ENCODE measurements around the gene LRRC43.

The LRRC43 gene, protein sequence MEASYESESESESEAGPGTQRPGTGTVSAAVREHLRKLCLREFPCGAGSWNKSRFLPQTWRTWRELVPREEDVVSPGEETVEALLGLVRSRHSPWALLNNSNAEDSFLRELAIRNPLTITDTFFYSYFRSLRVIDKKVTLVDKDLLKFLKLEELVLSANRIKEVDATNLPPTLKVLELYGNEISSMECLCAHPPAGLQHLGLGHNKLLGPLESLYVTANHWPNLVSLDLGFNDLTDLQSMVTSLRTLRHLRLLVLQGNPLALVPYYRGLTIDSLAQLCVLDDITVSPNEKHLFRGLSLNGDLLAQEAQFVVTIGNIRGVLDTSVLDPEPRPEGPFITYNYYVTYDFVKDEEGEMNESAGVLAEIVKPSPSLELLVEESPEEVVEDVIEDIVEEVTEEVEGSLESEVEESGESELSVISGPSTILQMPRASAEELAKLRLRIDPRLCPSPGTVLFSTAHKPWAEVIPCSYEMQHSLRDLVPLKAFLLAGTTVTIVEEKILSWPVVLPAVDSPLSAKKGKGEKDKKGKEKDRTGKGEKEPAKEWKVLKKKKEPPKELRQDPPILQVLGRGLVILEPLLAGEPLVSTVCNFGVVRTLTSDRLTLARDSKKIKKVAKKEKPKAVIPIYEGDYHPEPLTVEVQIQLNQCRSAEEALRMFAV

DNA sequence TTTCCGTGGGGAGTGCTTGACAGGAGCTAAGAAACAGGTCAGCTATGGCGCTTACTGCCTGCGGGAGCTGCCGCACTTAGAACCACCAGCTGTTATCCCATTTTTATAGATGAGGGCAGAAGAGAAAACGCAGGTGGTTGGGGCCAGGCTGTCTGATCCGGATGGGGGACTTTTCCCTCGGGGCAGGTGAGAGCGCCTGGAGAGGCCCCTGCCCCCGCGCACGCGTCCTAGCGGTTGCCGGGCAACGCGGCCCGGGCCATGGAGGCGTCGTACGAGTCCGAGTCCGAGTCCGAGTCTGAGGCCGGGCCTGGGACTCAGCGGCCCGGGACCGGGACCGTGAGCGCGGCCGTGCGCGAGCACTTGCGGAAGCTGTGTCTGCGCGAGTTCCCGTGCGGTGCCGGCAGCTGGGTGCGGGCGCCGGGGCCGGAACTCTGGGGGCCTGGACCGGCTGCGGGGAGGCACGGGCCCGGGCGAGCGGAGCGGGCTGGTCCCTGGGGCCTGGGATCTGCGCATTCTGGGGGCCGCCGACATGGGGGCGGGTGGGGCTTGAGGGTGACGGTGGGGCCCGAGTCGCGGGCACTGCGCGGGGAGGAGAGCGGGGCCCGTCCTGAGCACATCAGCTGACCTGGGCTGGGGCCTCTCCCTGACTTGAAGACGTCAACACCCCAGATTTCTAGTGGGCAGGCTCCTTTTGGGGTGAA lies at the start of gene LRRC43:
LRRC43 (plus strand) TSS at position 237 of the 701 bp plus-strand sequence; CDS start at position 259, 22 bp downstream.
- DNase-seq, result peak; percentile 18

DNA sequence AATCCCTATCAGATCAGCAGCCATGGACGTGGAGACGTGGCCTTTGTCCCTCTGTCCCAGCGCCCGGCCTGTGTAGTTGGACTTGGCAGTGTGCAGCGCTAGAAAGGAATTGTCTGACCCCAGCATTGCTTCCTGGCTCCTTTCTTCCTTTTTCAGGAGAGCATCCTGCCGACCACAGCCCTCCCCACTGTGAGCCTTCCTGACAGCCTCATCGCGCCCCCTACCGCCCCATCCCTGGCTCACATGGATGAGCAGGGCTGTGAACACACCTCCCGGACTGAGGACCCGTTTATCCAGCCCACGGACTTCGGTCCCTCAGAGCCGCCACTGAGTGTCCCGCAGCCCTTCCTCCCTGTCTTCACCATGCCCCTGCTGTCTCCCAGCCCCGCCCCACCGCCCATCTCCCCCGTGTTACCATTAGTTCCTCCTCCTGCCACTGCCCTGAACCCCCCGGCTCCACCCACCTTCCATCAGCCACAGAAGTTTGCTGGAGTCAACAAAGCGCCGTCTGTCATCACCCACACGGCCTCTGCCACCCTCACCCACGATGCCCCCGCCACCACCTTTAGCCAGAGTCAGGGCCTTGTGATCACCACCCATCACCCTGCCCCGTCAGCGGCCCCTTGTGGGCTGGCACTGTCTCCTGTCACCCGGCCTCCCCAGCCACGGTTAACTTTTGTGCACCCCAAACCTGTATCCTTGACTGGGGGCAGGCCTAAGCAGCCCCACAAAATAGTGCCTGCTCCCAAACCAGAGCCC lies 49.6 kb upstream of the LRRC43 start:
- no peak for DNase-seq

DNA sequence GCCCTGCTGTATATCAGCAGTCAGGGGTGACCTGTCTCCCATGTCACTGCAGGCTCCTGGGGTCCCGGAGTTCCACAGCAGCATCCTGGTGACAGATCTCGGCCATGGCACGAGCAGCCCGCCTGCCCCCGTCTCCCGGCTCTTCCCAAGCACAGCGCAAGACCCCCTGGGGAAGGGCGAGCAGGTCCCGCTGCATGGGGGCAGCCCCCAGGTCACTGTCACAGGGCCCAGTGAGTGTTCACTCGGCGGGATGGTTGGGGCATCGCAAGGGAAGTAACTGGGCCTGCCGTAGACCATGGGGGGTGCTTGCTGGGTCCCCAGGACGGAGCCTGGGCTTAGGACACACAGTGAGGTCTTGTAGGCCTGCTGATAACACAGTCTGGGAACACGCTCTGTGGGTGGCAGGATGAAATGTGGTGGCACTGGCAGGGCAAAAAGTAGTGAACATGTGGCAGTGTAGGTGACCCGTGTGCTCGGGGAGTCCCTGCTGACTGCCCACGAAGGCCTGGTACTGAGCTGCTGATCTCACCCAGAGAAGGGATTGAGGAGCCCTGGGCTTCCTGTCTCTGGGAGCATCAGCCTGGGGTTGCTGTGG lies 47.4 kb upstream of the LRRC43 start:
- no peak for DNase-seq

GRCh38 chr12:122137229-122137628 lies 45.7 kb upstream of the LRRC43 start:
- no peak for DNase-seq

- no peak for DNase-seq
These were observed 45.2 kb upstream of the LRRC43 start for GRCh38 chr12:122137681-122138080.

DNA sequence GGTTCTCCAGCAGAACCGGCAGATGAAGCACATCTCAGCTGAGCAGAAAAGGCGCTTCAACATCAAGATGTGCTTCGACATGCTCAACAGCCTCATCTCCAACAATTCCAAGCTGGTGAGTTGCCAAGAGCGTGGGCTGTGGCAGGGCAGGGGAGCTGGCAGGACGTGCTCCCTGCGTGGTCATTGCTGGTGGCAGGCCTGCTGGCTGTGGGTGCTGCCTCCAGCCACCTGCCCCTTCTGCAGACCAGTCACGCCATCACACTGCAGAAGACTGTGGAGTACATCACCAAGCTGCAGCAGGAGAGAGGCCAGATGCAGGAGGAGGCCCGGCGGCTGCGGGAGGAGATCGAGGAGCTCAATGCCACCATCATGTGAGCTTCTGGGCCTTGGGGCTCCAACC lies 44.7 kb upstream of the LRRC43 start:
- DNase-seq, result no peak

GRCh38 chr12:122138616-122139015 lies 44.3 kb upstream of the LRRC43 start:
- no peak for DNase-seq

DNA sequence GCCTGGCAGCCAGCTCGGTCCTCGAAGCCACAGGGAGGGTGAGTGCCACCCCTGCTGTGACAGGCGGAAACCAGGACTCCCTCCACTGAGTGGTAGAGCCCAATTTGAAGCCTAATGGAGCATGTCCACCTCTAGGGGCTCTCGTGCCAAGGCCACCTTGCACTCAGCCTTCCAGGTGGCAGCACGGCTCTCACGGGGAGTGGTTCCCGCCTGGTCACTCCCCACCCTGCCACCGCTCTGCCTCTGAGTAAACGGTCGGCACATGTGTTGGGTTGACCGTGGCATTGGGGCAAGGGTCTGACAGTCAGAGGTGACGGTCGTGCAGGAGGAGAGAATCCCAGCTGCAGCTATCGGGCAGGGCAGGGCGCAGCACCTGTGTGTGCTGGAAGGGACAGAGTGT lies 43.7 kb upstream of the LRRC43 start:
- no peak for DNase-seq

GRCh38 chr12:122139941-122140340 lies 43.0 kb upstream of the LRRC43 start:
- DNase-seq, result no peak

DNA sequence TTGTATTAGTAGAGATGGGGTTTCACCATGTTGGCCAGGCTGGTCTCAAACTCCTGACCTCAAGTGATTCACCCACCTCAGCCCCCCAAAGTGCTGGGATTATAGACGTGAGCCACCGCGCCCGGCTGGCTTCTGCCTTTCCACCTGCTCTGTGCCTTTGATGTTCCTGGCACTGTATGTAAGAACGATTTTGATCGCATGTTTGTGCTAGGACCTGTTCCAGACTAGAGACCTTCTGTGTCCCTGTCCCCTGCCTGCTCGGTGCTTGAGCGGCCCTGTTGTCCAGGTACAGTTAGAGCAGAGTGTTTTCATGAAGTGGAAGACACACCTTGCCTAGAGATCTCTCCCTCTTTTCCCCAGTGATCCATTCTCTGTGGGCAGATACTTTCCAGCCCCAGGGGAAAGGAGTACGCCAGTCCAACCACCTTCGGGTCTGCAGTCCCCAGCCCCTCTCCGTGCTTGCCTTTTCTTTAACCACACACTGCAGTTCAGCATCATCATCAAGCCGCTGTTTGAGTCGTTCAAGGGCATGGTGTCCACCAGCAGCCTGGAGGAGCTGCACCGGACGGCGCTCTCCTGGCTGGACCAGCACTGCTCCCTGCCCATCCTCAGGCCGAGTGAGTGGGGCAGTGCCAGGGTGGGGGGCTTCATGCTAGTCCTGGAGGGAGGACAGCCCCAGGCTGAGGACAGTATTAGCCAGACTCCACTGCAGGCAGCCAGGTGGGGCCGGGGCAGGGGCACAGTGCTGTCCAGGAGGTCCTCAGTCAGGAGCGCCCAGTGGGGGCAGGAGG lies 42.3 kb upstream of the LRRC43 start:
- DNase-seq, result no peak

- DNase-seq, result no peak
These were observed 40.8 kb upstream of the LRRC43 start for GRCh38 chr12:122141911-122142725.

- DNase-seq, result no peak
These were observed 40.1 kb upstream of the LRRC43 start for GRCh38 chr12:122142857-122143256.

- no peak for DNase-seq
These were observed 38.0 kb upstream of the LRRC43 start for GRCh38 chr12:122144885-122145284.

DNA sequence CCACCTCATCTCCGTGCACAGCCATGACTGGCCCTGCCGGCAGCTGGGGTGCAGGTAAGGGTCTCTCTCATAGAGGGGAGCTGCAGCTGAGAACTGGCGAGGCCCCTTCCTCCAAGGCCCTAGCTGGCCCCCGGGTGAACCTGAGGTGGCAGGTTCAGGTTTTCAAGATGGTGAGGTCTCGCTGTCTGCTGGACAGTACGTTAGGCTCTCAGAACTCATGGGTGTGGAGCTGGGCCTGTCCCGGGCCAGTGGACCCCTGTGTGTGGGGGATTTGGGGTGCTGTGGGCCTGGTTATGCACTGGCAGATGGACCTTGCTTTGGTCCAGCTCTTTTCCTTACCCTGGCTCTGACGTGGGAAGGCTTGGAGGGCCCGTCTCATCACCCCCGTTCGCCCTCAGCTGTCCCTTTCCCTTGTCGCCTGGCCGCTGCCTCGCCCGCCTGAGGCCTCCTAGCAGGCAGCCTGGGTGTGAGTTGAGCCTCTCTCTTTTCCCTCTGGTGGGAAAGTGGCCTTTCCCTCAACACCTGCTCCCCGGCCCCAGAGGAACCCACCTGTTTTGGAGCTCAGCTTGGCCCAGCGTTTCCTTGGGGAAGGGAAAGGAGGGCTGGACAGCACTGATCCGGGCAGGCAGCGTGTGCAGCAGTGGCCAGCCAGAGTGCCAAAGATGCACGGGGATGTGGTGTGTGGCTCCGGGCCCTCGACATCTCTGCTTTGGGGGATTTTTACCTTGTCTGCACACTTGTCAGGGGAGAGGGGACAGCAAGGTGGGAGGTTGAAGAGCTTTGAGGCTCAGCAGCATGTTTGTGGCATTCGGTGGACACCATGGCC lies 37.2 kb upstream of the LRRC43 start:
- DNase-seq, result no peak

- DNase-seq, result no peak
These were observed 35.2 kb upstream of the LRRC43 start for GRCh38 chr12:122147514-122148290.

DNA sequence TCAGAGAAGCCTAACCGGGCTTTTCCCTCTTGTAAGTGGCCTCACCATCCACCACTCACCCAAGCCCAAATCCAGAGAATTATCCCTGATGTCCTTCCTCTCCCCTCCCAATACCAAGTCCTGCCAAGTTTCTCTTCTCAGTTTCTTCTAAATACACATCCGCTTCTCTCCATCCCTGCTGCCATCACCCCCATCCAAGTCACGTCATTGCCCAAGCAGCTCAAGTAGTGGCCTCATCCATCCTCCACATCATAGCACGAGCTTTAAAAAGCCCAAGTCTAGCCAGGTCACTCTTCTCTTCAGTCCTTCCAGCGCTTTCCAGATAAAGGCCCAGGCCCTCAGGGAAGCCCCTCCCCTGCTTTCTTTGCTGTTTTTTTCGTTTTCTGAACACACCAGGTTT lies 34.3 kb upstream of the LRRC43 start:
- DNase-seq, result no peak

DNA sequence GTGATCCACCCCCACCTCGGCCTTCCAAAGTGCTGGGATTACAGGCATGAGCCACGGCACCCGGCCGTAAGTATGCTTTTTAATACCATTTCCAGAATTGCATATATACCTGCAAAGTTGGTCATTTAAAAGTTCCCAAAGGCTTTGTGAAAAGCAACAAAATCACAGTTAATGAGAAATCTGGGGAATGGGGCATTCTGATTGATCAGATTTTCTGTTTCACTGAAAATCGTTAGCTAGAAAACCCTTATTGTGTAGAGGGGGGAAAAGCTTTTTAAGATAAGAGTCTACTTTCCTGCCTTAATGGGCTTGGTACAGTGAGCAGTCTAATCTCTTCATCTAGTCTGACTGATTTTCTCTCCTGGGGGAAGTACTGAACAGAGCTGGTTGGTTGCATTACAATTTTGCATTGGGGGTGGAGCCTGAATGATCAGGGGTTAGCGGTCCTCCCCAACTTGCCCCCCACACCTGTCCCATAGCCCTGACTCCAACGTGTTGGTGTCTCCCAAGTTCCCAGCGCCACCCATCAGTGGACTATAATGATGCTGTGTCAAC lies 32.7 kb upstream of the LRRC43 start:
- DNase-seq, result no peak

- no peak for DNase-seq
These were observed 30.2 kb upstream of the LRRC43 start for GRCh38 chr12:122152754-122153153.

DNA sequence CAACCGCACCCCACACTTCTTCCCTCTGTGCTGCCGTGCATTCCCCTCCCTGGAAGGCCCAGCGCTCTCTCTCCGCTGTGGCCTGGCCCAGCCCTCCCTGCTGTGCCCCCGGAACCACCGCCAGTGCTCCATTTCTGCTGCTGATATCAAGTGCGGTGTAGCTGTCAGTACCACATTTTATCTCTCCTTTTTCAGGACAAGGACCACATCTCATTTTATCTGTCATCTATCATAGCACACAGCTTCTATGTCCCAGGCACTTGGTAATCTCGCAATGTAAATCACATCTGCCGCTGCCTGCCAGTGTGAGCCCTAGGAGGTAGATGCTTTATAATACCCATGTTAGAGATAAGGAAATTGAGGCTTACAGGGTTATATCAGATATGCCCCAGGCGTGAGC lies 27.2 kb upstream of the LRRC43 start:
- DNase-seq, result no peak

Measured in CD4-positive, alpha-beta T cell treated with Interferon gamma for 1 hour (primary cell).